Muscle layer of duodenum (tissue), 2 donors: ENCODE data around the gene PITX2.

Experiments used
- H3K27ac ChIP-seq: one replicate; pipeline ENCODE4 v1.7.0; 2013; ENCODE audit warnings: mild to moderate bottlenecking, low read length
- H3K27me3 ChIP-seq: one replicate; pipeline ENCODE4 v1.7.0; 2013; ENCODE audit warnings: low read depth, mild to moderate bottlenecking, control low read depth, low read length
- H3K36me3 ChIP-seq, 2 donors: one replicate each; pipeline ENCODE4 v1.7.0; 2013; ENCODE audit warnings: low read length in 2 of 2, control low read depth in 1 of 2, mild to moderate bottlenecking in 1 of 2; ENCODE audit not compliant: insufficient read depth in 2 of 2, control insufficient read depth in 1 of 2
- H3K4me1 ChIP-seq, 2 donors: one replicate each; pipeline ENCODE4 v1.7.0; 2013; ENCODE audit warnings: low read length in 2 of 2, mild to moderate bottlenecking in 2 of 2, control low read depth in 1 of 2, moderate library complexity in 1 of 2; ENCODE audit not compliant: insufficient read depth in 2 of 2, control insufficient read depth in 1 of 2
- H3K4me3 ChIP-seq, 2 donors: one replicate each; pipeline ENCODE4 v1.7.0; 2013; ENCODE audit warnings: low read length in 2 of 2, low read depth in 1 of 2, mild to moderate bottlenecking in 1 of 2
- H3K9me3 ChIP-seq, 2 donors: one replicate each; pipeline ENCODE4 v1.7.0; 2013; ENCODE audit warnings: low read length in 2 of 2, control low read depth in 1 of 2, mild to moderate bottlenecking in 1 of 2; ENCODE audit not compliant: control insufficient read depth in 1 of 2
- donor health status: healthy.

The PITX2 gene

GRCh38 chr4:110635163-110635865 is 12.4 kb upstream of the PITX2 start:
- Histone ChIP-seq H3K4me3 (no peak overlapping the region), H3K27ac (no peak overlapping the region), H3K9me3 (no peaks in the 10 kb centered on the region), H3K36me3 (no peaks in the 10 kb centered on the region), H3K4me1 (peaks cover 0 to 36% of the 10 kb centered on the region in 2 donors), H3K27me3 (peaks cover 86% of the 10 kb centered on the region)

GRCh38 chr4:110634350-110635162 is 11.7 kb upstream of the PITX2 start:
- Histone ChIP-seq H3K9me3 (no peaks in the 10 kb centered on the region), H3K4me1 (peaks cover 0 to 36% of the 10 kb centered on the region in 2 donors), H3K4me3 (no peak overlapping the region), H3K36me3 (no peaks in the 10 kb centered on the region), H3K27ac (no peak overlapping the region), H3K27me3 (peaks cover 86% of the 10 kb centered on the region)

GRCh38 chr4:110633358-110634341 is 10.8 kb upstream of the PITX2 start:
- Histone ChIP-seq H3K4me1 (peaks cover 0 to 36% of the 10 kb centered on the region in 2 donors), H3K4me3 (peak overlapping the region in 1 of 2 donors; percentile 11), H3K27me3 (peaks cover 86% of the 10 kb centered on the region), H3K9me3 (no peaks in the 10 kb centered on the region), H3K27ac (no peak overlapping the region), H3K36me3 (no peaks in the 10 kb centered on the region)

- H3K27ac ChIP-seq: no peak overlapping the region
- peaks cover 0 to 36% of the 10 kb centered on the region in 2 donors for H3K4me1 ChIP-seq
- H3K9me3 ChIP-seq: no peaks in the 10 kb centered on the region
- H3K36me3 ChIP-seq: no peaks in the 10 kb centered on the region
- peak overlapping the region in 1 of 2 donors; percentile 52 for H3K4me3 ChIP-seq
- peaks cover 86% of the 10 kb centered on the region for H3K27me3 ChIP-seq
Observed at GRCh38 chr4:110632506-110633357, 9.9 kb upstream of the PITX2 start.

- peaks cover 0 to 29% of the 10 kb centered on the region in 2 donors for H3K4me1 ChIP-seq
- no peaks in the 10 kb centered on the region for H3K9me3 ChIP-seq
- H3K4me3 ChIP-seq: peak overlapping the region; percentile 37 to 52
- peaks cover 87% of the 10 kb centered on the region for H3K27me3 ChIP-seq
- H3K27ac ChIP-seq: no peak overlapping the region
- H3K36me3 ChIP-seq: no peaks in the 10 kb centered on the region
Observed at GRCh38 chr4:110631584-110632505, 9.0 kb upstream of the PITX2 start.

- no peak overlapping the region for H3K4me3 ChIP-seq
- no peaks in the 10 kb centered on the region for H3K9me3 ChIP-seq
- H3K4me1 ChIP-seq: peaks cover 0 to 22% of the 10 kb centered on the region in 2 donors
- H3K36me3 ChIP-seq: no peaks in the 10 kb centered on the region
- H3K27ac ChIP-seq: no peak overlapping the region
- H3K27me3 ChIP-seq: peaks cover 87% of the 10 kb centered on the region
Observed at GRCh38 chr4:110630688-110631402, 8.0 kb upstream of the PITX2 start.

GRCh38 chr4:110629780-110630687 is 7.2 kb upstream of the PITX2 start:
- Histone ChIP-seq H3K36me3 (no peaks in the 10 kb centered on the region), H3K9me3 (no peaks in the 10 kb centered on the region), H3K4me3 (no peak overlapping the region), H3K27me3 (peaks cover 89% of the 10 kb centered on the region), H3K27ac (no peak overlapping the region), H3K4me1 (peaks cover 0 to 22% of the 10 kb centered on the region in 2 donors)

- Histone ChIP-seq H3K4me3 (no peak overlapping the region), H3K36me3 (no peaks in the 10 kb centered on the region), H3K27me3 (peaks cover 91% of the 10 kb centered on the region), H3K4me1 (peaks cover 0 to 22% of the 10 kb centered on the region in 2 donors), H3K9me3 (no peaks in the 10 kb centered on the region), H3K27ac (no peak overlapping the region)
Observed at GRCh38 chr4:110629214-110629754, 6.4 kb upstream of the PITX2 start.
